ENCODE data around the gene MINDY1. TPM values are rescaled to one million over a fixed set of nuclear protein-coding genes. Genes with fewer than 3 reads are reported as not detected.

The MINDY1 gene
- total and polyA plus RNA-seq, 9 of the 15 experiments (the other 6 are each of a cell fraction or from before 2014, with no cell fraction given), result 0.49 to 11.0 (median 6.0) TPM

GRCh38 chr1:150963321-150964163 is 43.2 kb downstream of the MINDY1 start:
- intact Hi-C loops (cut with micrococcal nuclease), result no loop called here
- no peak overlapping the region for H2AFZ ChIP-seq (ENCODE audit: low read depth, low read length)
- in situ Hi-C loops (cut with MboI), result no loop called here
- ChIA-PET POLR2A (interaction anchor here (0.6 to 5.6 kb wide), 7 partner anchors 8 to 237 kb away, joined by 3 to 58 read pairs (median 3); partner anchors contain the start of gene CERS2), CTCF (ENCODE audit: low intra/inter-chr PET ratio) (no interaction called here)
- H3K9ac ChIP-seq (ENCODE audit: insufficient read depth in 1 of 2, low read depth in 2 of 2, low read length in 2 of 2), result no peak overlapping the region
- no peak for DNase-seq (ENCODE audit: extremely low read depth in 1 of 4, low spot score in 3 of 4)
- no TSS peak for BruUV-seq (replicated peaks)
- H3K79me2 ChIP-seq (ENCODE audit: control insufficient read depth, insufficient read depth, low read length), result peaks cover 5% of the 10 kb centered on the region
- ATAC-seq, result no peak; the same call in 2 of the 3 replicates
- H3K27me3 ChIP-seq (ENCODE audit: control insufficient read depth in 2 of 2, insufficient read depth in 2 of 2, low read length in 2 of 2), result no peaks in the 10 kb centered on the region
- peaks cover 0 to 4% of the 10 kb centered on the region in 2 experiments; a peak in 2 of 5 replicates for H3K4me1 ChIP-seq (replicated peaks in 1 of 2; ENCODE audit: control insufficient read depth in 2 of 2, insufficient read depth in 2 of 2, low read length in 2 of 2)
- TF ChIP-seq POLR2AphosphoS5 (IDR thresholded peaks at IDR 0.05; ENCODE audit: control insufficient read depth, insufficient read depth, low read depth, low read length) (peak; percentile 23; the same call in 1 of the 2 replicates), ZNF140 (CRISPR knock-in tag; IDR thresholded peaks at IDR 0.05) (no peak), POLR2B (IDR thresholded peaks at IDR 0.05; ENCODE audit: low read depth, partially characterized antibody) (peak; percentile 45), NFYB (IDR thresholded peaks at IDR 0.05; ENCODE audit: extremely low read depth, insufficient read length) (no peak), HMGXB4 (CRISPR knock-in tag; IDR thresholded peaks at IDR 0.05) (no peak), ZKSCAN8 (CRISPR knock-in tag; IDR thresholded peaks at IDR 0.05) (no peak), POLR2A (conservative IDR thresholded peaks at IDR 0.05) (peak; percentile 20)
- WGBS (ENCODE audit: insufficient coverage, low coverage, missing lambda C conversion rate), result 85% methylated on average over 10 of the region's 10 CpGs
- no peak overlapping the region for H3K4me2 ChIP-seq (ENCODE audit: insufficient read depth, low read length)
- H3K36me3 ChIP-seq (ENCODE audit: control insufficient read depth, insufficient read depth, low read length), result peaks cover 95% of the 10 kb centered on the region
- H3K4me3 ChIP-seq, result no peak overlapping the region
- no peaks in the 10 kb centered on the region for H3K9me3 ChIP-seq (replicated peaks; ENCODE audit: control insufficient read depth, insufficient read depth, low read depth, low read length)
- H3K9me1 ChIP-seq (ENCODE audit: control insufficient read depth, insufficient read depth, low read length), result no peaks in the 10 kb centered on the region
- H3K27ac ChIP-seq (ENCODE audit: extremely low read depth, low read depth, low read length), result no peak overlapping the region
- FAIRE-seq, result no peak
- peaks cover 7% of the 10 kb centered on the region; the same call in 1 of the 2 replicates for H4K20me1 ChIP-seq (replicated peaks; ENCODE audit: control insufficient read depth, insufficient read depth, low read length)

Measured in K562 (cell line).